ENCODE results near the gene TAP1.
A peak's percentile ranks its signal among the peaks of the same experiment; 100 is the strongest.

TAP1 gene

GRCh38 chr6:32803416-32803815 lies 50.1 kb downstream of the TAP1 start:
- WGBS (ENCODE audit: insufficient coverage) = no CpG with 5 or more reads among the region's 2 CpGs
- DNase-seq = peak in 1 of 3 donors; percentile 11
- peaks cover 0 to 8% (median 6%) of the 10 kb centered on the region in 4 experiments for H3K4me1 ChIP-seq (ENCODE audit: control extremely low read depth in 1 of 4, control insufficient read depth in 4 of 4, insufficient read depth in 4 of 4, low read length in 3 of 4)
- CTCF ChIA-PET = interaction anchor here (0.9 to 1.3 kb wide), 3 partner anchors 22 to 390 kb away, joined by 3 to 5 read pairs (median 3); no protein-coding TSS in a partner anchor
- H3K36me3 ChIP-seq (ENCODE audit: control insufficient read depth in 4 of 4, insufficient read depth in 4 of 4, low read length in 3 of 4) = no peaks in the 10 kb centered on the region
- H3K27ac ChIP-seq (ENCODE audit: insufficient read depth in 1 of 2, low read depth in 1 of 2, low read length in 2 of 2, poor library complexity in 1 of 2, severe bottlenecking in 2 of 2) = no peak overlapping the region
- H3K4me3 ChIP-seq (ENCODE audit: control insufficient read depth in 1 of 7, extremely low read depth in 1 of 7, insufficient read depth in 4 of 7, low read depth in 2 of 7, low read length in 6 of 7) = no peak overlapping the region
- peaks cover 0 to 9% (median 2%) of the 10 kb centered on the region in 5 experiments for H3K9me3 ChIP-seq (ENCODE audit: control extremely low read depth in 1 of 5, control insufficient read depth in 4 of 5, insufficient read depth in 2 of 5, low read depth in 1 of 5, low read length in 4 of 5)
- no peaks in the 10 kb centered on the region for H3K27me3 ChIP-seq (replicated peaks in 2 of 5; ENCODE audit: control insufficient read depth in 4 of 5, insufficient read depth in 5 of 5, low read length in 4 of 5)
- POLR2A ChIA-PET = no interaction called here

- Histone ChIP-seq H3K27ac (ENCODE audit: insufficient read depth in 1 of 2, low read depth in 1 of 2, low read length in 2 of 2, poor library complexity in 1 of 2, severe bottlenecking in 2 of 2) (no peak overlapping the region), H3K9me3 (ENCODE audit: control extremely low read depth in 1 of 5, control insufficient read depth in 4 of 5, insufficient read depth in 2 of 5, low read depth in 1 of 5, low read length in 4 of 5) (peaks cover 0 to 10% (median 2%) of the 10 kb centered on the region in 5 experiments), H3K27me3 (replicated peaks in 2 of 5; ENCODE audit: control insufficient read depth in 4 of 5, insufficient read depth in 5 of 5, low read length in 4 of 5) (no peaks in the 10 kb centered on the region), H3K4me3 (ENCODE audit: control insufficient read depth in 1 of 7, extremely low read depth in 1 of 7, insufficient read depth in 4 of 7, low read depth in 2 of 7, low read length in 6 of 7) (no peak overlapping the region), H3K36me3 (ENCODE audit: control insufficient read depth in 4 of 4, insufficient read depth in 4 of 4, low read length in 3 of 4) (no peaks in the 10 kb centered on the region), H3K4me1 (ENCODE audit: control extremely low read depth in 1 of 4, control insufficient read depth in 4 of 4, insufficient read depth in 4 of 4, low read length in 3 of 4) (peaks cover 4 to 25% (median 21%) of the 10 kb centered on the region in 4 experiments)
- ChIA-PET POLR2A (no interaction called here), CTCF (interaction anchor here (0.9 to 1.5 kb wide), 7 partner anchors 9 to 56 kb away, joined by 3 to 6 read pairs (median 4); partner anchors contain the start of genes HLA-DQB2 and TAP2)
- DNase-seq = no peak
- WGBS (ENCODE audit: insufficient coverage) = no CpG with 5 or more reads among the region's 3 CpGs
Measured at GRCh38 chr6:32799740-32800139, 53.8 kb downstream of the TAP1 start.

- 100% methylated on average over 1 of the region's 3 CpGs for WGBS (ENCODE audit: insufficient coverage)
- peak in 2 of 3 donors; percentile 59 to 69 for DNase-seq
- Histone ChIP-seq H3K4me1 (ENCODE audit: control extremely low read depth in 1 of 4, control insufficient read depth in 4 of 4, insufficient read depth in 4 of 4, low read length in 3 of 4) (peaks cover 10 to 30% (median 26%) of the 10 kb centered on the region in 4 experiments), H3K27me3 (replicated peaks in 2 of 5; ENCODE audit: control insufficient read depth in 4 of 5, insufficient read depth in 5 of 5, low read length in 4 of 5) (no peaks in the 10 kb centered on the region), H3K9me3 (ENCODE audit: control extremely low read depth in 1 of 5, control insufficient read depth in 4 of 5, insufficient read depth in 2 of 5, low read depth in 1 of 5, low read length in 4 of 5) (peaks cover 0 to 10% (median 2%) of the 10 kb centered on the region in 5 experiments), H3K4me3 (ENCODE audit: control insufficient read depth in 1 of 7, extremely low read depth in 1 of 7, insufficient read depth in 4 of 7, low read depth in 2 of 7, low read length in 6 of 7) (no peak overlapping the region), H3K36me3 (ENCODE audit: control insufficient read depth in 4 of 4, insufficient read depth in 4 of 4, low read length in 3 of 4) (no peaks in the 10 kb centered on the region), H3K27ac (ENCODE audit: insufficient read depth in 1 of 2, low read depth in 1 of 2, low read length in 2 of 2, poor library complexity in 1 of 2, severe bottlenecking in 2 of 2) (no peak overlapping the region)
- POLR2A ChIA-PET = no interaction called here
- CTCF ChIA-PET = interaction anchor here (0.7 to 1.5 kb wide), 8 partner anchors 10 to 56 kb away, joined by 3 to 6 read pairs (median 4); partner anchors contain the start of genes HLA-DQB2 and TAP2
Measured at GRCh38 chr6:32799168-32799567, 54.3 kb downstream of the TAP1 start.

- POLR2A ChIA-PET = no interaction called here
- DNase-seq = peak; percentile 67 to 89 (median 84)
- CTCF ChIA-PET = interaction anchor here (1.3 to 2.3 kb wide), 5 partner anchors 9 to 383 kb away, joined by 3 to 14 read pairs (median 7); no protein-coding TSS in a partner anchor
- H3K4me1 ChIP-seq (ENCODE audit: control extremely low read depth in 1 of 4, control insufficient read depth in 4 of 4, insufficient read depth in 4 of 4, low read length in 3 of 4) = peaks cover 14 to 43% (median 27%) of the 10 kb centered on the region in 4 experiments
- no peaks in the 10 kb centered on the region for H3K36me3 ChIP-seq (ENCODE audit: control insufficient read depth in 4 of 4, insufficient read depth in 4 of 4, low read length in 3 of 4)
- H3K4me3 ChIP-seq (ENCODE audit: control insufficient read depth in 1 of 7, extremely low read depth in 1 of 7, insufficient read depth in 4 of 7, low read depth in 2 of 7, low read length in 6 of 7) = peak overlapping the region in 6 of 7 experiments; percentile 52 to 79 (median 61)
- H3K27ac ChIP-seq (ENCODE audit: insufficient read depth in 1 of 2, low read depth in 1 of 2, low read length in 2 of 2, poor library complexity in 1 of 2, severe bottlenecking in 2 of 2) = no peak overlapping the region
- no peaks in the 10 kb centered on the region for H3K27me3 ChIP-seq (replicated peaks in 2 of 5; ENCODE audit: control insufficient read depth in 4 of 5, insufficient read depth in 5 of 5, low read length in 4 of 5)
- H3K9me3 ChIP-seq (ENCODE audit: control extremely low read depth in 1 of 5, control insufficient read depth in 4 of 5, insufficient read depth in 2 of 5, low read depth in 1 of 5, low read length in 4 of 5) = peaks cover 0 to 10% (median 2%) of the 10 kb centered on the region in 5 experiments
- WGBS (ENCODE audit: insufficient coverage) = 0% methylated on average over 19 of the region's 30 CpGs
Measured at GRCh38 chr6:32796848-32797776, 56.4 kb downstream of the TAP1 start.
